Measurements from ENCODE around the gene PIGC.

- TF ChIP-seq, protein P1, sequence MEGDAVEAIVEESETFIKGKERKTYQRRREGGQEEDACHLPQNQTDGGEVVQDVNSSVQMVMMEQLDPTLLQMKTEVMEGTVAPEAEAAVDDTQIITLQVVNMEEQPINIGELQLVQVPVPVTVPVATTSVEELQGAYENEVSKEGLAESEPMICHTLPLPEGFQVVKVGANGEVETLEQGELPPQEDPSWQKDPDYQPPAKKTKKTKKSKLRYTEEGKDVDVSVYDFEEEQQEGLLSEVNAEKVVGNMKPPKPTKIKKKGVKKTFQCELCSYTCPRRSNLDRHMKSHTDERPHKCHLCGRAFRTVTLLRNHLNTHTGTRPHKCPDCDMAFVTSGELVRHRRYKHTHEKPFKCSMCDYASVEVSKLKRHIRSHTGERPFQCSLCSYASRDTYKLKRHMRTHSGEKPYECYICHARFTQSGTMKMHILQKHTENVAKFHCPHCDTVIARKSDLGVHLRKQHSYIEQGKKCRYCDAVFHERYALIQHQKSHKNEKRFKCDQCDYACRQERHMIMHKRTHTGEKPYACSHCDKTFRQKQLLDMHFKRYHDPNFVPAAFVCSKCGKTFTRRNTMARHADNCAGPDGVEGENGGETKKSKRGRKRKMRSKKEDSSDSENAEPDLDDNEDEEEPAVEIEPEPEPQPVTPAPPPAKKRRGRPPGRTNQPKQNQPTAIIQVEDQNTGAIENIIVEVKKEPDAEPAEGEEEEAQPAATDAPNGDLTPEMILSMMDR (IDR thresholded peaks at IDR 0.05), result no peak
- TF ChIP-seq POLR2A (IDR thresholded peaks at IDR 0.05) (no peak), POLR2AphosphoS5 (IDR thresholded peaks at IDR 0.05) (no peak)
Observed at GRCh38 chr1:172414331-172414730, 29.5 kb downstream of the PIGC start.

All from stomach (tissue), 4 donors.